Astrocyte (in vitro differentiated cells and primary cell): ENCODE measurements around the gene ENPEP. TPM values are rescaled to one million over a fixed set of nuclear protein-coding genes. Genes with fewer than 3 reads are reported as not detected.

Experiments used
- DNase-seq: peaks from one replicate; pipeline ENCODE4 v3.0.0-alpha.2; 2010; ENCODE audit warnings: low read depth
- FAIRE-seq: peaks from 2 replicates; lab custom pipeline; 2011; peaks lifted over from hg19 to GRCh38; lab: Jason Lieb, UNC
- H2AFZ ChIP-seq: 2 replicates; pipeline ENCODE4 v1.6.0; 2012; ENCODE audit warnings: low read depth, low read length, inconsistent platforms
- H3K27ac ChIP-seq: 2 replicates; pipeline ENCODE4 v1.5.1; 2011; ENCODE audit warnings: low read depth, low read length, inconsistent platforms
- H3K27me3 ChIP-seq: 2 replicates; pipeline ENCODE4 v1.6.0; 2011; ENCODE audit warnings: low read length, inconsistent platforms; ENCODE audit not compliant: insufficient read depth
- H3K36me3 ChIP-seq: 2 replicates; pipeline ENCODE4 v1.5.1; 2011; ENCODE audit warnings: low read length, inconsistent platforms; ENCODE audit not compliant: insufficient read depth
- H3K4me1 ChIP-seq: 2 replicates; pipeline ENCODE4 v1.5.1; 2011; ENCODE audit warnings: low read length, inconsistent platforms; ENCODE audit not compliant: insufficient read depth
- H3K4me2 ChIP-seq: 2 replicates; pipeline ENCODE4 v1.6.0; 2012; ENCODE audit warnings: low read length, inconsistent platforms
- H3K4me3 ChIP-seq: 2 replicates; pipeline ENCODE4 v1.5.1; 2011; ENCODE audit warnings: low read depth, mild to moderate bottlenecking, low read length, inconsistent platforms; ENCODE audit not compliant: insufficient read depth
- H3K79me2 ChIP-seq: 2 replicates; pipeline ENCODE4 v1.6.0; 2012; ENCODE audit warnings: mild to moderate bottlenecking, low read length, inconsistent platforms; ENCODE audit not compliant: insufficient read depth
- H3K9ac ChIP-seq: 2 replicates; pipeline ENCODE4 v1.6.0; 2012; ENCODE audit warnings: mild to moderate bottlenecking, low read length, inconsistent platforms
- H3K9me3 ChIP-seq: 2 replicates; pipeline ENCODE4 v1.5.1; 2012; ENCODE audit warnings: low read depth, mild to moderate bottlenecking, low read length, inconsistent platforms; ENCODE audit not compliant: insufficient read depth
- H4K20me1 ChIP-seq: 2 replicates; pipeline ENCODE4 v1.6.0; 2012; ENCODE audit warnings: low read length, inconsistent platforms; ENCODE audit not compliant: insufficient read depth
- H3K27ac Mint-ChIP-seq: one replicate; pipeline ENCODE4 v1.8.0; 2021; ENCODE audit warnings: mild to moderate bottlenecking, mixed read lengths; ENCODE audit not compliant: unreplicated experiment
- H3K27me3 Mint-ChIP-seq: one replicate; pipeline ENCODE4 v1.8.0; 2021; ENCODE audit warnings: low read depth, mixed read lengths; ENCODE audit not compliant: unreplicated experiment
- H3K36me3 Mint-ChIP-seq: one replicate; pipeline ENCODE4 v1.8.0; 2021; ENCODE audit warnings: low read depth, mixed read lengths; ENCODE audit not compliant: unreplicated experiment
- H3K4me1 Mint-ChIP-seq: one replicate; pipeline ENCODE4 v1.8.0; 2021; ENCODE audit warnings: low read depth, mixed read lengths; ENCODE audit not compliant: unreplicated experiment
- H3K4me3 Mint-ChIP-seq: one replicate; pipeline ENCODE4 v1.8.0; 2021; ENCODE audit warnings: mild to moderate bottlenecking, moderate library complexity, mixed read lengths; ENCODE audit not compliant: unreplicated experiment
- H3K9me3 Mint-ChIP-seq: one replicate; pipeline ENCODE4 v1.8.0; 2021; ENCODE audit warnings: mild to moderate bottlenecking, mixed read lengths; ENCODE audit not compliant: unreplicated experiment
- EZH2 ChIP-seq: IDR thresholded peaks from 2 replicates; pipeline ENCODE4 v1.6.1; 2012; ENCODE audit warnings: mild to moderate bottlenecking, low read length, inconsistent platforms; ENCODE audit not compliant: insufficient read depth
- total RNA-seq: library from RNA; stranded (reverse); gene quantifications from 2 replicates; pipeline ENCODE4 v1.2.1, GENCODE V29; 2021
- TF ChIP-seq, protein P1 (sequence below): IDR thresholded peaks from 2 replicates; pipeline ENCODE4 v1.5.1; 2011; ENCODE audit warnings: low read depth, mild to moderate bottlenecking, inconsistent platforms, low read length, moderate library complexity; ENCODE audit not compliant: insufficient read depth

ENPEP gene
- total RNA-seq, 1 donor from 2014 or later, result 1.7 TPM

GRCh38 chr4:110493520-110493919 lies 17.6 kb downstream of the ENPEP start:
- no peak for TF ChIP-seq EZH2
- TF ChIP-seq, protein P1, sequence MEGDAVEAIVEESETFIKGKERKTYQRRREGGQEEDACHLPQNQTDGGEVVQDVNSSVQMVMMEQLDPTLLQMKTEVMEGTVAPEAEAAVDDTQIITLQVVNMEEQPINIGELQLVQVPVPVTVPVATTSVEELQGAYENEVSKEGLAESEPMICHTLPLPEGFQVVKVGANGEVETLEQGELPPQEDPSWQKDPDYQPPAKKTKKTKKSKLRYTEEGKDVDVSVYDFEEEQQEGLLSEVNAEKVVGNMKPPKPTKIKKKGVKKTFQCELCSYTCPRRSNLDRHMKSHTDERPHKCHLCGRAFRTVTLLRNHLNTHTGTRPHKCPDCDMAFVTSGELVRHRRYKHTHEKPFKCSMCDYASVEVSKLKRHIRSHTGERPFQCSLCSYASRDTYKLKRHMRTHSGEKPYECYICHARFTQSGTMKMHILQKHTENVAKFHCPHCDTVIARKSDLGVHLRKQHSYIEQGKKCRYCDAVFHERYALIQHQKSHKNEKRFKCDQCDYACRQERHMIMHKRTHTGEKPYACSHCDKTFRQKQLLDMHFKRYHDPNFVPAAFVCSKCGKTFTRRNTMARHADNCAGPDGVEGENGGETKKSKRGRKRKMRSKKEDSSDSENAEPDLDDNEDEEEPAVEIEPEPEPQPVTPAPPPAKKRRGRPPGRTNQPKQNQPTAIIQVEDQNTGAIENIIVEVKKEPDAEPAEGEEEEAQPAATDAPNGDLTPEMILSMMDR, result no peak
- DNase-seq (no peak), FAIRE-seq (no peak)

GRCh38 chr4:110498420-110498819 lies 22.5 kb downstream of the ENPEP start:
- H3K4me3 Mint-ChIP-seq, result no peak overlapping the region
- Histone ChIP-seq H2AFZ (no peak overlapping the region), H3K36me3 (no peaks in the 10 kb centered on the region)

More at GRCh38 chr4:110493520-110493919, 17.6 kb downstream of the ENPEP start:
- Histone ChIP-seq H3K27me3 (no peaks in the 10 kb centered on the region), H3K9ac (no peak overlapping the region), H2AFZ (no peak overlapping the region), H3K79me2 (no peaks in the 10 kb centered on the region), H3K27ac (no peak overlapping the region), H3K4me1 (no peaks in the 10 kb centered on the region), H3K36me3 (no peaks in the 10 kb centered on the region), H4K20me1 (no peaks in the 10 kb centered on the region), H3K4me3 (no peak overlapping the region), H3K4me2 (no peak overlapping the region), H3K9me3 (no peaks in the 10 kb centered on the region)
- no peaks in the 10 kb centered on the region for H3K36me3 Mint-ChIP-seq
- H3K27ac Mint-ChIP-seq, result no peak overlapping the region
- no peaks in the 10 kb centered on the region for H3K27me3 Mint-ChIP-seq
- peaks cover 7% of the 10 kb centered on the region for H3K4me1 Mint-ChIP-seq
- H3K9me3 Mint-ChIP-seq, result no peaks in the 10 kb centered on the region
- no peak overlapping the region for H3K4me3 Mint-ChIP-seq

GRCh38 chr4:110499126-110499525 lies 23.2 kb downstream of the ENPEP start:
- no peaks in the 10 kb centered on the region for H3K4me1 ChIP-seq
- no peaks in the 10 kb centered on the region for H3K27me3 ChIP-seq
- no peak for TF ChIP-seq EZH2
- TF ChIP-seq, protein P1, result no peak
- no peaks in the 10 kb centered on the region for H4K20me1 ChIP-seq
- no peaks in the 10 kb centered on the region for H3K36me3 ChIP-seq
- no peaks in the 10 kb centered on the region for H3K9me3 ChIP-seq
- H2AFZ ChIP-seq, result no peak overlapping the region
- no peak overlapping the region for H3K4me2 ChIP-seq
- FAIRE-seq, result no peak
- H3K9ac ChIP-seq, result no peak overlapping the region
- H3K27ac ChIP-seq, result no peak overlapping the region
- Mint-ChIP-seq H3K27ac (no peak overlapping the region), H3K4me1 (peaks cover 13% of the 10 kb centered on the region), H3K27me3 (no peaks in the 10 kb centered on the region), H3K36me3 (peaks cover 1% of the 10 kb centered on the region), H3K9me3 (peaks cover 6% of the 10 kb centered on the region), H3K4me3 (no peak overlapping the region)
- no peak overlapping the region for H3K4me3 ChIP-seq
- no peak for DNase-seq
- H3K79me2 ChIP-seq, result no peaks in the 10 kb centered on the region

More at GRCh38 chr4:110498420-110498819, 22.5 kb downstream of the ENPEP start:
- Histone ChIP-seq H4K20me1 (no peaks in the 10 kb centered on the region), H3K27me3 (no peaks in the 10 kb centered on the region), H3K4me1 (no peaks in the 10 kb centered on the region), H3K9me3 (no peaks in the 10 kb centered on the region), H3K9ac (no peak overlapping the region), H3K4me3 (no peak overlapping the region), H3K27ac (no peak overlapping the region), H3K79me2 (no peaks in the 10 kb centered on the region), H3K4me2 (no peak overlapping the region)
- TF ChIP-seq EZH2, result no peak
- TF ChIP-seq, protein P1, result no peak
- Mint-ChIP-seq H3K36me3 (peaks cover 1% of the 10 kb centered on the region), H3K27ac (no peak overlapping the region), H3K27me3 (no peaks in the 10 kb centered on the region), H3K4me1 (peaks cover 13% of the 10 kb centered on the region), H3K9me3 (peaks cover 6% of the 10 kb centered on the region)
- DNase-seq (no peak), FAIRE-seq (no peak)
